ENCODE measurements around the gene JAG1.

GRCh38 chr20:10605547-10606195 is 68.1 kb downstream of the JAG1 start:
- TF ChIP-seq POLR2A (IDR thresholded peaks at IDR 0.05) (no peak), CTCF (IDR thresholded peaks at IDR 0.05) (no peak)

All from testis (tissue), 2 donors.